ENCODE results near the gene FOLR1.
"Not testable (repeated sequence)": the region's sequence is repeated elsewhere in the genome, so short reads cannot be mapped to it uniquely, and the experiment has no call there.

The FOLR1 gene

GRCh38 chr11:72191961-72192381 lies at the start of gene FOLR1:
Gene FOLR1 (plus strand): TSS chr11:72192140. CDS start chr11:72192174, 34 bp downstream.
- no peak for FAIRE-seq

- FAIRE-seq = not testable (repeated sequence)
These were observed 49.4 kb upstream of the FOLR1 start for GRCh38 chr11:72142543-72142942.

- FAIRE-seq = no peak
These were observed 47.0 kb upstream of the FOLR1 start for GRCh38 chr11:72144807-72145565.

GRCh38 chr11:72146625-72147024 lies 45.3 kb upstream of the FOLR1 start:
- FAIRE-seq = no peak

GRCh38 chr11:72150882-72151281 lies 41.1 kb upstream of the FOLR1 start:
- no peak for FAIRE-seq

- not testable (repeated sequence) for FAIRE-seq
These were observed 38.1 kb upstream of the FOLR1 start for GRCh38 chr11:72153874-72154273.

GRCh38 chr11:72154816-72155215 lies 37.1 kb upstream of the FOLR1 start:
- FAIRE-seq = no peak

- no peak for FAIRE-seq
These were observed 36.2 kb upstream of the FOLR1 start for GRCh38 chr11:72155751-72156150.

- no peak for FAIRE-seq
These were observed 34.8 kb upstream of the FOLR1 start for GRCh38 chr11:72157131-72157530.

GRCh38 chr11:72160319-72160718 lies 31.6 kb upstream of the FOLR1 start:
- no peak for FAIRE-seq

- FAIRE-seq = no peak
These were observed 28.9 kb upstream of the FOLR1 start for GRCh38 chr11:72162891-72163492.

- FAIRE-seq = not testable (repeated sequence)
These were observed 27.8 kb upstream of the FOLR1 start for GRCh38 chr11:72164187-72164586.

GRCh38 chr11:72169046-72169555 lies 22.8 kb upstream of the FOLR1 start:
- FAIRE-seq = not testable (repeated sequence)

GRCh38 chr11:72169754-72170153 lies 22.2 kb upstream of the FOLR1 start:
- not testable (repeated sequence) for FAIRE-seq

- not testable (repeated sequence) for FAIRE-seq
These were observed 19.9 kb upstream of the FOLR1 start for GRCh38 chr11:72172043-72172442.

GRCh38 chr11:72173291-72173690 lies 18.6 kb upstream of the FOLR1 start:
- FAIRE-seq = no peak

GRCh38 chr11:72174302-72175070 lies 17.5 kb upstream of the FOLR1 start:
- no peak for FAIRE-seq

GRCh38 chr11:72177656-72178055 lies 14.3 kb upstream of the FOLR1 start:
- no peak for FAIRE-seq

GRCh38 chr11:72179049-72179803 lies 12.7 kb upstream of the FOLR1 start:
- FAIRE-seq = no peak

GRCh38 chr11:72179804-72180396 lies 12.0 kb upstream of the FOLR1 start:
- FAIRE-seq = no peak

GRCh38 chr11:72180892-72181552 lies 10.9 kb upstream of the FOLR1 start:
- not testable (repeated sequence) for FAIRE-seq

- FAIRE-seq = not testable (repeated sequence)
These were observed 10.4 kb upstream of the FOLR1 start for GRCh38 chr11:72181553-72181958.
